ENCODE results near the gene NOXO1.
"Not testable (repeated sequence)": the region's sequence is repeated elsewhere in the genome, so short reads cannot be mapped to it uniquely, and the experiment has no call there.

Gene NOXO1

DNA sequence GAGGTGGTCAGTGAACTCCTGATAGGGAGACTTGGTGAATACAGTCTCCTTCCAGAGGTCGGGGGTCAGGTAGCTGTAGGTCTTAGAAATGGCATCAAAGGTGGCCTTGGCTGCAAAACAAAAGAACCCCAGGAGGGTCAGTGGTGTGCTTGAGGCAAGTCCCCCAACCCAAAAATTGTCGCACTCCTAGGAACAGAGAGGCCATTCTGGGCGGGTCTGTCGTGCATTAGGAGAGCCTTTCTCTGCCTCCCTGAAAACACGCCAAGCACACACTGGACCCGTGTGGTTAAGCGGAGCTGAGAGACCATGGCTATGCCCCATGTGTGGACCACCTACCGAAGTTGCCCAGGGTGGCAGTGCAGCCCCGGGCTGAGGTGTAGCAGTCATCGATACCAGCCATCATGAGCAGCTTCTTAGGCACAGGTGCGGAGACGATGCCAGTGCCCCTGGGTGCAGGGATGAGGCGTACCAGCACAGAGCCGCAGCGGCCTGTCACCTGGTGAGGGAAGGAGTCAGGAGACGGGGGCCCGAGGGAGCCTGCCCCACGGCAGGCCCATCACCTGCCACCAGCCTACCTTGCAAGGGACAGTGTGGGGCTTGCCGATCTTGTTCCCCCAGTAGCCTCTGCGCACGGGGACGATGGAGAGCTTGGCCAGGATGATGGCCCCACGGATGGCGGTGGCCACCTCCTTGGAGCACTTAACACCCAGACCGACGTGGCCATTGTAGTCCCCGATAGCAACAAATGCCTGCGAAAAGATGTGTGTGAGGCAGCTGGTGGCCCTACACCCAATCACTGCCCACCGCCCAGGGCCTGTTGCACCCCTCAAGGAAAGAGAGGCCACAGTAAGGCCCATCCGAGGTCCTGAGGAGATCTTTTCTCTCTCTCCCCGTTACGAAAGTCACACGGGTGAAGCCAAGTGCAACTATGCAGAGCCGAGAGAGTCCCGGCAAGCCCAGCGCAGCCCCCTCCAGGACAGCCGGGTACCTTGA, 18.8 kb downstream of the NOXO1 start:
- not testable (repeated sequence) for H3K4ac ChIP-seq (ENCODE audit: low read depth, low read length); H4K8ac ChIP-seq (ENCODE audit: low read depth, low read length); H4K91ac ChIP-seq (ENCODE audit: low read depth, low read length); H3K18ac ChIP-seq (ENCODE audit: low read length); H4K12ac ChIP-seq (ENCODE audit: low read depth, low read length); H3K27me3 ChIP-seq (ENCODE audit: insufficient read depth, low read length); H3K23ac ChIP-seq (ENCODE audit: low read length); H3K9me3 ChIP-seq (ENCODE audit: insufficient read depth, low read depth, low read length); H2AK5ac ChIP-seq (ENCODE audit: low read length); H3K14ac ChIP-seq (ENCODE audit: low read length); H3K27ac ChIP-seq (ENCODE audit: low read depth, low read length); DNase-seq; H2BK5ac ChIP-seq (ENCODE audit: low read depth, low read length, poor library complexity); H2BK120ac ChIP-seq (ENCODE audit: insufficient read depth, low read length, poor library complexity); H2BK12ac ChIP-seq (ENCODE audit: low read length); H2AFZ ChIP-seq (ENCODE audit: insufficient read depth, low read length, poor library complexity)
- peaks cover 6 to 15% of the 10 kb centered on the region in 2 experiments for H3K4me1 ChIP-seq (ENCODE audit: control insufficient read depth in 1 of 2, insufficient read depth in 2 of 2, low read length in 2 of 2)
- no CpG with 5 or more reads among the region's 37 CpGs for WGBS (ENCODE audit: extremely low coverage, insufficient coverage, insufficient read length)
- H3K9ac ChIP-seq (ENCODE audit: low read length): peak overlapping the region; percentile 79
- peak overlapping the region; percentile 57 for H3K4me2 ChIP-seq (ENCODE audit: low read length)
- H3K79me1 ChIP-seq (ENCODE audit: low read length): peaks cover 16% of the 10 kb centered on the region
- peaks cover 23 to 28% of the 10 kb centered on the region in 2 experiments for H3K36me3 ChIP-seq (ENCODE audit: control insufficient read depth in 1 of 2, insufficient read depth in 2 of 2, low read length in 2 of 2)
- H3K79me2 ChIP-seq (ENCODE audit: control insufficient read depth, insufficient read depth, low read length, poor library complexity): peaks cover 25% of the 10 kb centered on the region
- peak overlapping the region; percentile 25 for H3K4me3 ChIP-seq (ENCODE audit: low read depth, low read length)

DNA sequence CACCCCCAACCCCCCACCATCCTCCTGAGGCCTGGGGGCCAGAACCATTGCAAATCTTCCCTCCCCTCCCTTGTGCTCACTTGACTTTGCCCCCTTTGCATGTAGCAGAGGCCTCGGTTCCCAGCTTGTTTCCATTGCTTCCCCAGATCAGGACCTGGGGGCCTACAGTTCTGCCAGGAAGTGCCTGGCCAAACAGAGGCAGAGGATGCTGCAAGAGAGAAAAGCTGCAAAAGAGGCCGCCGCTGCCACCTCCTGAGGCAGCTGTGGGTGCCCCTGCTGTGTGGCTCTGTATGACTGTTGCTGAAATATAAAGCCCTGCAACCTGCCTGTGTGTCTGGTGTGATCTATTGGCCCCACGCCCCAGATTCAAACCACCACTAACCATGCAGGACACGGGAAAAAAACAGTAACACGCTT, 19.6 kb downstream of the NOXO1 start:
- no CpG with 5 or more reads among the region's 6 CpGs for WGBS (ENCODE audit: extremely low coverage, insufficient coverage, insufficient read length)
- H3K79me2 ChIP-seq (ENCODE audit: control insufficient read depth, insufficient read depth, low read length, poor library complexity): peaks cover 25% of the 10 kb centered on the region

DNA sequence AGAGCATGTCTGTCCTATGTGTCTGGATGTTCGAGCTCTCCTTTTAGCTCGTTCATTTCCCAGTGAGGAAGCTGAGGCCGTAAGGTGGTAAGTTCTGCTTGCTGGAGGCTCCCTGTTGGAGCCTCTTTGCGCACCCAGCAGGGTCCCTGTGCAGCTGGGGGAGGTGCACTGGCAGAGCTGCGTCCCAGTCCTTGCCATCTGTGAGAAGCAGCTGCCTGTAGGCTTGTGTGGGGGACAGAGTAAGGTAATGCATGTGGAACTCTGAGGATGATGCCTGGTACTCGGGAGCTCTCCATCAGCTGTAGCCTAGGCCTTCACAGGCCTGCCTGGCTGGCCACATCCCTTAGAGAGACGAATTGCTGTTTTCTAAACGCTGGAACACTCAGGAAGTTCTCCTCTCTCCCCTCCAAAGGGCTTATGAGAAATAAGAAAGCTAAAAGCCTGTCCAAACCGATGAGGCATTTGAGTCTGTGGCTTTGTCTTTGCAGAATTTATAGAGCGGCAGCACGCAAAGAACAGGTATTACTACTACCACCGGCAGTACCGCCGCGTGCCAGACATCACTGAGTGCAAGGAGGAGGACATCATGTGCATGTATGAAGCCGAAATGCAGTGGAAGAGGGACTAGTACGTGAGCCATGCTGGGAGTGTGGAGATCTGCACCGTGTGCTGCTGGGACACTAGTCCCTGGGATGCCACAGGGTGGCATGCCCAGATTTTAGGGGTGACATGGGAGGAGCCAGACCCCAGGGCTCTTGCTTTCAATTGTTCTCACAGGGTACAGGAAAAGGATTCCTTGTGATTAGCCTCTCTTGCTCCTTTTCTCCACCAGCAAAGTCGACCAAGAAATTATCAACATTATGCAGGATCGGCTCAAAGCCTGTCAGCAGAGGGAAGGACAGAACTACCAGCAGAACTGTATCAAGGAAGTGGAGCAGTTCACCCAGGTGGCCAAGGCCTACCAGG, 20.3 kb downstream of the NOXO1 start:
- Histone ChIP-seq H3K9me3 (ENCODE audit: insufficient read depth, low read depth, low read length) (no peaks in the 10 kb centered on the region), H4K12ac (ENCODE audit: low read depth, low read length) (no peak overlapping the region), H3K23ac (ENCODE audit: low read length) (no peak overlapping the region), H3K36me3 (ENCODE audit: control insufficient read depth in 1 of 2, insufficient read depth in 2 of 2, low read length in 2 of 2) (peaks cover 23 to 28% of the 10 kb centered on the region in 2 experiments), H3K4ac (ENCODE audit: low read depth, low read length) (no peak overlapping the region), H3K9ac (ENCODE audit: low read length) (no peak overlapping the region), H4K8ac (ENCODE audit: low read depth, low read length) (no peak overlapping the region), H3K4me2 (ENCODE audit: low read length) (peak overlapping the region; percentile 95), H3K79me1 (ENCODE audit: low read length) (peaks cover 16% of the 10 kb centered on the region), H3K4me3 (ENCODE audit: low read depth, low read length) (no peak overlapping the region), H3K79me2 (ENCODE audit: control insufficient read depth, insufficient read depth, low read length, poor library complexity) (peaks cover 25% of the 10 kb centered on the region), H3K4me1 (ENCODE audit: control insufficient read depth in 1 of 2, insufficient read depth in 2 of 2, low read length in 2 of 2) (peaks cover 5 to 15% of the 10 kb centered on the region in 2 experiments), H3K27me3 (ENCODE audit: insufficient read depth, low read length) (no peaks in the 10 kb centered on the region), H2BK5ac (ENCODE audit: low read depth, low read length, poor library complexity) (no peak overlapping the region), H2AK5ac (ENCODE audit: low read length) (no peak overlapping the region), H4K91ac (ENCODE audit: low read depth, low read length) (no peak overlapping the region), H3K18ac (ENCODE audit: low read length) (no peak overlapping the region), H2AFZ (ENCODE audit: insufficient read depth, low read length, poor library complexity) (no peak overlapping the region), H3K14ac (ENCODE audit: low read length) (no peak overlapping the region), H2BK12ac (ENCODE audit: low read length) (no peak overlapping the region), H3K27ac (ENCODE audit: low read depth, low read length) (no peak overlapping the region), H2BK120ac (ENCODE audit: insufficient read depth, low read length, poor library complexity) (no peak overlapping the region)
- no CpG with 5 or more reads among the region's 20 CpGs for WGBS (ENCODE audit: extremely low coverage, insufficient coverage, insufficient read length)
- peak; percentile 40 to 56 for DNase-seq

More for the DNA sequence above, 19.6 kb downstream of the NOXO1 start:
- Histone ChIP-seq H3K4me2 (ENCODE audit: low read length) (no peak overlapping the region), H4K8ac (ENCODE audit: low read depth, low read length) (no peak overlapping the region), H3K4me3 (ENCODE audit: low read depth, low read length) (no peak overlapping the region), H4K91ac (ENCODE audit: low read depth, low read length) (no peak overlapping the region), H2BK12ac (ENCODE audit: low read length) (no peak overlapping the region), H3K9me3 (ENCODE audit: insufficient read depth, low read depth, low read length) (no peaks in the 10 kb centered on the region), H3K14ac (ENCODE audit: low read length) (no peak overlapping the region), H3K18ac (ENCODE audit: low read length) (no peak overlapping the region), H3K36me3 (ENCODE audit: control insufficient read depth in 1 of 2, insufficient read depth in 2 of 2, low read length in 2 of 2) (peaks cover 23 to 28% of the 10 kb centered on the region in 2 experiments), H3K27me3 (ENCODE audit: insufficient read depth, low read length) (no peaks in the 10 kb centered on the region), H2AFZ (ENCODE audit: insufficient read depth, low read length, poor library complexity) (no peak overlapping the region), H3K23ac (ENCODE audit: low read length) (no peak overlapping the region), H2BK5ac (ENCODE audit: low read depth, low read length, poor library complexity) (no peak overlapping the region), H3K9ac (ENCODE audit: low read length) (no peak overlapping the region), H4K12ac (ENCODE audit: low read depth, low read length) (no peak overlapping the region), H3K4ac (ENCODE audit: low read depth, low read length) (no peak overlapping the region), H2AK5ac (ENCODE audit: low read length) (no peak overlapping the region), H3K79me1 (ENCODE audit: low read length) (peaks cover 16% of the 10 kb centered on the region), H3K27ac (ENCODE audit: low read depth, low read length) (no peak overlapping the region), H2BK120ac (ENCODE audit: insufficient read depth, low read length, poor library complexity) (no peak overlapping the region), H3K4me1 (ENCODE audit: control insufficient read depth in 1 of 2, insufficient read depth in 2 of 2, low read length in 2 of 2) (peaks cover 6 to 15% of the 10 kb centered on the region in 2 experiments)
- no peak for DNase-seq

All from trophoblast cell (in vitro differentiated cells and primary cell).